K562 (cell line): Measurements from ENCODE around the gene AMIGO3. TPM values are rescaled to one million over a fixed set of nuclear protein-coding genes. Genes with fewer than 3 reads are reported as not detected.

ENCODE experiments used
- JUND ChIP-seq, 2 experiments: IDR thresholded peaks; 2 replicates in 1 of 2; 3 replicates in 1 of 2; pipeline ENCODE4 v1.6.1; 2011; ENCODE audit warnings: borderline replicate concordance in 2 of 2, low read depth in 2 of 2, low read length in 2 of 2, improper control_type of control experiment in 1 of 2, missing biosample characterization in 1 of 2, missing genetic modification characterization in 1 of 2, missing genetic modification reagents in 1 of 2
- polyA plus RNA-seq, 8 experiments: library from polyadenylated mRNA; depleted of rRNA in 4 of 8; stranded (reverse) in 5 of 8; unstranded in 3 of 8; fragments of >200 nt; fragmentation: Nextera tagmentation in 2 of 8; fragmentation: Illumina TruSeq in 1 of 8; extraction: Ambion mirVana in 2 of 8; extraction: Trizol in 1 of 8; gene quantifications; 2 replicates each; pipeline versions ENCODE4 v1.2.1 to v1.2.3, GENCODE V29; 2011 to 2014; ENCODE audit warnings: inconsistent platforms in 1 of 8, missing spikeins in 1 of 8
- total RNA-seq, 7 experiments: library from RNA; depleted of rRNA in 6 of 7; stranded (reverse); fragments of >200 nt in 6 of 7; fragmentation: Illumina TruSeq in 2 of 7; extraction: Trizol in 2 of 7; gene quantifications; 2 replicates each; pipeline versions ENCODE4 v1.2.1 to v1.2.3, GENCODE V29; 2011 to 2021; ENCODE audit warnings: low replicate concordance in 1 of 7
- TF ChIP-seq, protein P1 (sequence below): sonication (generic); formaldehyde crosslinking; IDR thresholded peaks from 2 replicates; pipeline ENCODE4 v1.8.1; 2023; ENCODE audit warnings: mild to moderate bottlenecking, missing genetic modification reagents
- TF ChIP-seq, protein P2 (sequence below), 2 experiments: fragments of 450-650 bp; formaldehyde crosslinking in 1 of 2; IDR thresholded peaks; 2 replicates each; pipeline versions ENCODE4 v1.4.0 to v1.6.1; 2014 to 2020; ENCODE audit warnings: mild to moderate bottlenecking in 2 of 2, borderline replicate concordance in 1 of 2, low read depth in 1 of 2
- TF ChIP-seq, protein P3 (sequence below), 3 experiments: fragments of 200-800 bp in 1 of 3; fragments of 250-450 bp in 1 of 3; fragments of 450-650 bp in 1 of 3; sonication (Bioruptor Pico) in 1 of 3; sonication (Bioruptor generic) in 1 of 3; formaldehyde crosslinking in 1 of 3; IDR thresholded peaks; 2 replicates each; pipeline versions ENCODE4 v1.6.1 to v1.8.0; 2016 to 2022; ENCODE audit warnings: mild to moderate bottlenecking in 2 of 3, missing genetic modification characterization in 2 of 3, missing compliant biosample characterization in 1 of 3, moderate library complexity in 1 of 3
- TF ChIP-seq, protein P4 (sequence below): fragments of 450-650 bp; IDR thresholded peaks from 2 replicates; pipeline ENCODE4 v1.6.1; 2016
- TF ChIP-seq, protein P5 (sequence below): fragments of 250-450 bp; sonication (Bioruptor Pico); IDR thresholded peaks from 2 replicates; pipeline ENCODE4 v1.4.0; 2020; ENCODE audit warnings: mild to moderate bottlenecking

AMIGO3 gene
- total and polyA plus RNA-seq, 9 of the 15 experiments (the other 6 are each of a cell fraction or from before 2014, with no cell fraction given), result 0.13 to 2.8 (median 0.44) TPM; not detected in 4

DNA sequence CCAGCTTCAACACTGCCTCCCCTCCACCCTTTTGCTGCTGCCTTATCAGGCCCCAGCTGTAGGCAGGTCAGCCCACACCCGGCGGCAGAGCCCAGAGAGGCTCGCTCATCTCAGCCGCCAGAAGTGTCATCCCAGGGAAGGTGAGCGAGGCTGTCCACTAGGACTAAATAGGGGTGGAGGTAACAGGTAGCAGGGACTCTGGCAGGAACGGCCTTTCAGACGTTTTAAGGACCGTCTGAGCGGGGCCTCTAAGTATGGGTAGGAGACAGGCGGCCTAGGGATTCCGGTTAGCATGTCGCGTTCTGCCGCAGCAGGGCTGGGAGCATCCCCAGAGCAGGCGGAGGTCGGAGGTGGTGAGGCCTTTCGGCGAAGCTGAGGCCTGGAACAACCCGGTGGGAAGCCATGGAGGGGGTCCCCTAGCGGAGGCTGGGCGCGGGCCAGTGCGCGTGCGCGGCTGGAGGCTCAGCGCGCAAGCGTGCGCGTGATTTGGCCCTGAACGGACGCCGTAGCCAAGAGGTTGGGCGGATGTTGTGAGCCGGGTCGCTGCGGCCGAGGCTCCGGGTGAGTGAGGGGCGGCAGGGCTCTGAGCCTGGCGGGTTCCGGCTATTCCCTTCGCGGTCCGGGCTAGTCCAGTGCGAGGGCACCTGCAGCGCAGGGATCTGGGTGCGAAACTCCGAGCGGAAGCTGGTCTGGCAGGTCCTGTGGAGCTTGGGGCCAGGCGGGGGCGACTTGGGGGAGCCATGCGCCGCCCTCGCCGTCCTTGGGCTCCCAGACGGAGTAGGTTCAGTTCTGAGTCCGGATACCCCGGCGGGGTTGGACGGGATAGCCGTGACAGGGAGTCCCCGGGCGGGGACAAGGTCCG, 30.2 kb downstream of the AMIGO3 start, which contains the start of the genes MST1 and RNF123 (continued):
- TF ChIP-seq, protein P1, sequence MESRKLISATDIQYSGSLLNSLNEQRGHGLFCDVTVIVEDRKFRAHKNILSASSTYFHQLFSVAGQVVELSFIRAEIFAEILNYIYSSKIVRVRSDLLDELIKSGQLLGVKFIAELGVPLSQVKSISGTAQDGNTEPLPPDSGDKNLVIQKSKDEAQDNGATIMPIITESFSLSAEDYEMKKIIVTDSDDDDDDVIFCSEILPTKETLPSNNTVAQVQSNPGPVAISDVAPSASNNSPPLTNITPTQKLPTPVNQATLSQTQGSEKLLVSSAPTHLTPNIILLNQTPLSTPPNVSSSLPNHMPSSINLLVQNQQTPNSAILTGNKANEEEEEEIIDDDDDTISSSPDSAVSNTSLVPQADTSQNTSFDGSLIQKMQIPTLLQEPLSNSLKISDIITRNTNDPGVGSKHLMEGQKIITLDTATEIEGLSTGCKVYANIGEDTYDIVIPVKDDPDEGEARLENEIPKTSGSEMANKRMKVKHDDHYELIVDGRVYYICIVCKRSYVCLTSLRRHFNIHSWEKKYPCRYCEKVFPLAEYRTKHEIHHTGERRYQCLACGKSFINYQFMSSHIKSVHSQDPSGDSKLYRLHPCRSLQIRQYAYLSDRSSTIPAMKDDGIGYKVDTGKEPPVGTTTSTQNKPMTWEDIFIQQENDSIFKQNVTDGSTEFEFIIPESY, result no peak
- TF ChIP-seq, protein P2, sequence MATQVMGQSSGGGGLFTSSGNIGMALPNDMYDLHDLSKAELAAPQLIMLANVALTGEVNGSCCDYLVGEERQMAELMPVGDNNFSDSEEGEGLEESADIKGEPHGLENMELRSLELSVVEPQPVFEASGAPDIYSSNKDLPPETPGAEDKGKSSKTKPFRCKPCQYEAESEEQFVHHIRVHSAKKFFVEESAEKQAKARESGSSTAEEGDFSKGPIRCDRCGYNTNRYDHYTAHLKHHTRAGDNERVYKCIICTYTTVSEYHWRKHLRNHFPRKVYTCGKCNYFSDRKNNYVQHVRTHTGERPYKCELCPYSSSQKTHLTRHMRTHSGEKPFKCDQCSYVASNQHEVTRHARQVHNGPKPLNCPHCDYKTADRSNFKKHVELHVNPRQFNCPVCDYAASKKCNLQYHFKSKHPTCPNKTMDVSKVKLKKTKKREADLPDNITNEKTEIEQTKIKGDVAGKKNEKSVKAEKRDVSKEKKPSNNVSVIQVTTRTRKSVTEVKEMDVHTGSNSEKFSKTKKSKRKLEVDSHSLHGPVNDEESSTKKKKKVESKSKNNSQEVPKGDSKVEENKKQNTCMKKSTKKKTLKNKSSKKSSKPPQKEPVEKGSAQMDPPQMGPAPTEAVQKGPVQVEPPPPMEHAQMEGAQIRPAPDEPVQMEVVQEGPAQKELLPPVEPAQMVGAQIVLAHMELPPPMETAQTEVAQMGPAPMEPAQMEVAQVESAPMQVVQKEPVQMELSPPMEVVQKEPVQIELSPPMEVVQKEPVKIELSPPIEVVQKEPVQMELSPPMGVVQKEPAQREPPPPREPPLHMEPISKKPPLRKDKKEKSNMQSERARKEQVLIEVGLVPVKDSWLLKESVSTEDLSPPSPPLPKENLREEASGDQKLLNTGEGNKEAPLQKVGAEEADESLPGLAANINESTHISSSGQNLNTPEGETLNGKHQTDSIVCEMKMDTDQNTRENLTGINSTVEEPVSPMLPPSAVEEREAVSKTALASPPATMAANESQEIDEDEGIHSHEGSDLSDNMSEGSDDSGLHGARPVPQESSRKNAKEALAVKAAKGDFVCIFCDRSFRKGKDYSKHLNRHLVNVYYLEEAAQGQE (IDR thresholded peaks at IDR 0.05; ENCODE audit: borderline replicate concordance), result no peak
- TF ChIP-seq, protein P2 (CRISPR knock-in tag; IDR thresholded peaks at IDR 0.05; ENCODE audit: low read depth), result peak; percentile 77; the same call in 1 of the 2 replicates
- TF ChIP-seq, protein P3, sequence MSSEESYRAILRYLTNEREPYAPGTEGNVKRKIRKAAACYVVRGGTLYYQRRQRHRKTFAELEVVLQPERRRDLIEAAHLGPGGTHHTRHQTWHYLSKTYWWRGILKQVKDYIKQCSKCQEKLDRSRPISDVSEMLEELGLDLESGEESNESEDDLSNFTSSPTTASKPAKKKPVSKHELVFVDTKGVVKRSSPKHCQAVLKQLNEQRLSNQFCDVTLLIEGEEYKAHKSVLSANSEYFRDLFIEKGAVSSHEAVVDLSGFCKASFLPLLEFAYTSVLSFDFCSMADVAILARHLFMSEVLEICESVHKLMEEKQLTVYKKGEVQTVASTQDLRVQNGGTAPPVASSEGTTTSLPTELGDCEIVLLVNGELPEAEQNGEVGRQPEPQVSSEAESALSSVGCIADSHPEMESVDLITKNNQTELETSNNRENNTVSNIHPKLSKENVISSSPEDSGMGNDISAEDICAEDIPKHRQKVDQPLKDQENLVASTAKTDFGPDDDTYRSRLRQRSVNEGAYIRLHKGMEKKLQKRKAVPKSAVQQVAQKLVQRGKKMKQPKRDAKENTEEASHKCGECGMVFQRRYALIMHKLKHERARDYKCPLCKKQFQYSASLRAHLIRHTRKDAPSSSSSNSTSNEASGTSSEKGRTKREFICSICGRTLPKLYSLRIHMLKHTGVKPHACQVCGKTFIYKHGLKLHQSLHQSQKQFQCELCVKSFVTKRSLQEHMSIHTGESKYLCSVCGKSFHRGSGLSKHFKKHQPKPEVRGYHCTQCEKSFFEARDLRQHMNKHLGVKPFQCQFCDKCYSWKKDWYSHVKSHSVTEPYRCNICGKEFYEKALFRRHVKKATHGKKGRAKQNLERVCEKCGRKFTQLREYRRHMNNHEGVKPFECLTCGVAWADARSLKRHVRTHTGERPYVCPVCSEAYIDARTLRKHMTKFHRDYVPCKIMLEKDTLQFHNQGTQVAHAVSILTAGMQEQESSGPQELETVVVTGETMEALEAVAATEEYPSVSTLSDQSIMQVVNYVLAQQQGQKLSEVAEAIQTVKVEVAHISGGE (CRISPR knock-in tag; IDR thresholded peaks at IDR 0.05), result peak; percentile 64 to 97 (median 87); a peak in 5 of 6 replicates
- TF ChIP-seq, protein P4, sequence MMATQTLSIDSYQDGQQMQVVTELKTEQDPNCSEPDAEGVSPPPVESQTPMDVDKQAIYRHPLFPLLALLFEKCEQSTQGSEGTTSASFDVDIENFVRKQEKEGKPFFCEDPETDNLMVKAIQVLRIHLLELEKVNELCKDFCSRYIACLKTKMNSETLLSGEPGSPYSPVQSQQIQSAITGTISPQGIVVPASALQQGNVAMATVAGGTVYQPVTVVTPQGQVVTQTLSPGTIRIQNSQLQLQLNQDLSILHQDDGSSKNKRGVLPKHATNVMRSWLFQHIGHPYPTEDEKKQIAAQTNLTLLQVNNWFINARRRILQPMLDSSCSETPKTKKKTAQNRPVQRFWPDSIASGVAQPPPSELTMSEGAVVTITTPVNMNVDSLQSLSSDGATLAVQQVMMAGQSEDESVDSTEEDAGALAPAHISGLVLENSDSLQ, result no peak
- TF ChIP-seq JUND (IDR thresholded peaks at IDR 0.05; ENCODE audit: borderline replicate concordance, low read depth, low read length), result peak; percentile 31; the same call in 1 of the 2 replicates
- no peak for TF ChIP-seq JUND (tag; IDR thresholded peaks at IDR 0.05; ENCODE audit: borderline replicate concordance, low read depth, low read length)
- TF ChIP-seq, protein P5, sequence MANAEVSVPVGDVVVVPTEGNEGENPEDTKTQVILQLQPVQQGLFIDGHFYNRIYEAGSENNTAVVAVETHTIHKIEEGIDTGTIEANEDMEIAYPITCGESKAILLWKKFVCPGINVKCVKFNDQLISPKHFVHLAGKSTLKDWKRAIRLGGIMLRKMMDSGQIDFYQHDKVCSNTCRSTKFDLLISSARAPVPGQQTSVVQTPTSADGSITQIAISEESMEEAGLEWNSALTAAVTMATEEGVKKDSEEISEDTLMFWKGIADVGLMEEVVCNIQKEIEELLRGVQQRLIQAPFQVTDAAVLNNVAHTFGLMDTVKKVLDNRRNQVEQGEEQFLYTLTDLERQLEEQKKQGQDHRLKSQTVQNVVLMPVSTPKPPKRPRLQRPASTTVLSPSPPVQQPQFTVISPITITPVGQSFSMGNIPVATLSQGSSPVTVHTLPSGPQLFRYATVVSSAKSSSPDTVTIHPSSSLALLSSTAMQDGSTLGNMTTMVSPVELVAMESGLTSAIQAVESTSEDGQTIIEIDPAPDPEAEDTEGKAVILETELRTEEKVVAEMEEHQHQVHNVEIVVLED (CRISPR knock-in tag), result peak; percentile 41; the same call in 1 of the 2 replicates
